ENCODE data around the gene GULP1.
"Not testable (repeated sequence)": the region's sequence is repeated elsewhere in the genome, so short reads cannot be mapped to it uniquely, and the experiment has no call there.

Gene GULP1

GRCh38 chr2:188415754-188416083 is 124.0 kb downstream of the GULP1 start:
- no peak for DNase-seq (ENCODE audit: low read depth)

GRCh38 chr2:188416367-188416766 is 124.7 kb downstream of the GULP1 start:
- DNase-seq (ENCODE audit: low read depth): no peak

GRCh38 chr2:188422726-188423125 is 131.1 kb downstream of the GULP1 start:
- DNase-seq (ENCODE audit: low read depth): no peak

- DNase-seq (ENCODE audit: low read depth): no peak
Observed at GRCh38 chr2:188425266-188425665, 133.6 kb downstream of the GULP1 start.

- DNase-seq (ENCODE audit: low read depth): no peak
Observed at GRCh38 chr2:188426121-188426520, 134.4 kb downstream of the GULP1 start.

- DNase-seq (ENCODE audit: low read depth): no peak
Observed at GRCh38 chr2:188430705-188431104, 139.0 kb downstream of the GULP1 start.

- DNase-seq (ENCODE audit: low read depth): no peak
Observed at GRCh38 chr2:188434018-188434417, 142.3 kb downstream of the GULP1 start.

- DNase-seq (ENCODE audit: low read depth): no peak
Observed at GRCh38 chr2:188435115-188435514, 143.4 kb downstream of the GULP1 start.

- no peak for DNase-seq (ENCODE audit: low read depth)
Observed at GRCh38 chr2:188437537-188437936, 145.9 kb downstream of the GULP1 start.

- DNase-seq (ENCODE audit: low read depth): no peak
Observed at GRCh38 chr2:188439986-188440385, 148.3 kb downstream of the GULP1 start.

GRCh38 chr2:188440849-188441248 is 149.2 kb downstream of the GULP1 start:
- DNase-seq (ENCODE audit: low read depth): no peak

GRCh38 chr2:188441288-188441947 is 149.7 kb downstream of the GULP1 start:
- DNase-seq (ENCODE audit: low read depth): no peak

GRCh38 chr2:188443207-188443606 is 151.5 kb downstream of the GULP1 start:
- DNase-seq (ENCODE audit: low read depth): no peak

- DNase-seq (ENCODE audit: low read depth): no peak
Observed at GRCh38 chr2:188444106-188444835, 152.6 kb downstream of the GULP1 start.

- DNase-seq (ENCODE audit: low read depth): no peak
Observed at GRCh38 chr2:188449561-188449960, 157.9 kb downstream of the GULP1 start.

GRCh38 chr2:188449971-188450370 is 158.3 kb downstream of the GULP1 start:
- no peak for DNase-seq (ENCODE audit: low read depth)

GRCh38 chr2:188450732-188451483 is 159.2 kb downstream of the GULP1 start:
- DNase-seq (ENCODE audit: low read depth): no peak

- no peak for DNase-seq (ENCODE audit: low read depth)
Observed at GRCh38 chr2:188452084-188452483, 160.4 kb downstream of the GULP1 start.

- DNase-seq (ENCODE audit: low read depth): no peak
Observed at GRCh38 chr2:188456114-188456909, 164.6 kb downstream of the GULP1 start.

GRCh38 chr2:188459061-188459460 is 167.4 kb downstream of the GULP1 start:
- no peak for DNase-seq (ENCODE audit: low read depth)

GRCh38 chr2:188466078-188466477 is 174.4 kb downstream of the GULP1 start:
- DNase-seq (ENCODE audit: low read depth): not testable (repeated sequence)

- no peak for DNase-seq (ENCODE audit: low read depth)
Observed at GRCh38 chr2:188466761-188467160, 175.1 kb downstream of the GULP1 start.
